ENCODE results near the gene PRKG1.

Gene PRKG1

DNA sequence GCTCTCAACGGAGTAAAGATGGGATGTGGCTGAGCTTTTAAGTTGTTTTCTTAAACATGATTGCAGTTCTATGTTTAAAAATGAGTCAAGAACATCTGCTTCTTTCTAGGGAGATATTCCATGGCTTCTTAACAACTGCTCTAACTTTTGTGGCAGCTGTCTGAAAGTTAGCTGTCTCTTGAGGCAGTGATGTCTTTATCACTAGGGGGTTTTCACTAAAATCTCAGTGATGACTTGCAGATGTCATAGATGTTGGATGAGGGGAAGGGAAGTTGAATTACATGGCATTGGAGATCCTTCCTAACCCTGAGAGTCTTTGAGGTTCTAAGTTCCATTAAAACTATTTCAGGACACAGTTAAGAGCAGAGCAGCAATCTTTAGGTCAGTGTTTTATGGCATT is 43.5 kb downstream of the PRKG1 start:
- no peaks in the 10 kb centered on the region for H3K4me1 Mint-ChIP-seq (ENCODE audit: low read depth)
- no peaks in the 10 kb centered on the region for H3K27me3 Mint-ChIP-seq
- no peaks in the 10 kb centered on the region for H3K36me3 Mint-ChIP-seq (ENCODE audit: low read depth)
- H3K9me3 Mint-ChIP-seq: no peaks in the 10 kb centered on the region
- no peak overlapping the region for H3K4me3 Mint-ChIP-seq
- H3K27ac Mint-ChIP-seq: no peak overlapping the region

DNA sequence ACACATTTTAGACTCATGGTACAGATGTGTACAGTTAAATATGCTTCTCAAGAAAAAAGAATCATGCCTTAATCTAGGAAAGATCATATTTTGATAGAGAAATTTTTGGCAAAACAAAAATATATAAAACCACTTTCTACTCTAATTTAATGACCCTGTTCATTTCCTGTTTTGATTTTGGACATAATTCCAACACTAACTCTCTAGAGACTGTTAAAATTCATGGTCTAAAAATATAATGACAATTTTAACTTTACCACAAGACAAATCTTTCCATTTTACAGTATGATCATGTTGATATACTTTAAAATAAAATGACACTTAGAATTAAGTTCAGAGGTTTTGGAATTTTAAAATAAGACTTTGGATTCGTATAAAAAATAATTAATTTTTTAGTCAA is 45.2 kb downstream of the PRKG1 start:
- Mint-ChIP-seq H3K27me3 (no peaks in the 10 kb centered on the region), H3K9me3 (no peaks in the 10 kb centered on the region), H3K4me1 (ENCODE audit: low read depth) (no peaks in the 10 kb centered on the region), H3K36me3 (ENCODE audit: low read depth) (no peaks in the 10 kb centered on the region), H3K4me3 (no peak overlapping the region), H3K27ac (no peak overlapping the region)

DNA sequence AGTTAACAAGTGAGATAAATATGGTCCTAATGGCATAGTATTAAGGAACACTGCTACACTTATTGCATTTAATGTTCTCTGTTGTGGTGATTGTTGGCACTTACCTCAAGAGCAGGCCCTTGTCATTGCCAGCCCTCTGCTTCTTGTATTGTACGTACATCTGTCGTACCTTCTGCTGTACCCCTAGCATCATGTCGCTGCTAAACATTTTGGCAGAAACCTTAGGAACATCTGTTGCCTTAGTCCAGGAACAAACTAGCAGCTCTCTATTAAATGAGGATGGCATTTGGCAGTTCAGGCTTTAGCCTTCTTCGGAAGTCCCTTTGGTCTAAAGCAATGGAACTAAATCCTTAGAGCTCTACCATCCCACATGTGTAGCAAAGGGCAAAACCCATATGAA is 47.6 kb downstream of the PRKG1 start:
- Mint-ChIP-seq H3K4me1 (ENCODE audit: low read depth) (no peaks in the 10 kb centered on the region), H3K27ac (no peak overlapping the region), H3K9me3 (no peaks in the 10 kb centered on the region), H3K36me3 (ENCODE audit: low read depth) (no peaks in the 10 kb centered on the region), H3K27me3 (no peaks in the 10 kb centered on the region), H3K4me3 (no peak overlapping the region)

DNA sequence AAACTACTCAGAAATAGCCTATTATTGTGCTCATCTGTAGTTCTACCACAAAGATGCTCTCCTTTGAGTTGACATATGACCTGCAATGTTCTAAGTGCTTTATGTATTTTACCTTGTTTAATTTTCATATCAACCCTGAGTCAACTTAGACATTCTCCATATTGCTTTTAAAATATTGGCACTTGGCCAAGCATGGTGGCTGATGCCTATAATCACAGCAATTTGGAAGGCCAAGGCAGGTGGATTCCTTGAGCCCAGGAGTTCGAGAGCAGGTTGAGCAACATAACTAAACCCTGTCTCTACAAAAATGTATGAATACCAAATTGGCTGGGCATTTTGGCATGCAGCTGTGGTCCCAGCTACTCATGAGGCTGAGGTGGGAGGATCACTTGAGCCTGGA is 50.6 kb downstream of the PRKG1 start:
- H3K4me3 Mint-ChIP-seq: no peak overlapping the region
- H3K36me3 Mint-ChIP-seq (ENCODE audit: low read depth): no peaks in the 10 kb centered on the region
- H3K27ac Mint-ChIP-seq: no peak overlapping the region
- H3K4me1 Mint-ChIP-seq (ENCODE audit: low read depth): no peaks in the 10 kb centered on the region
- H3K9me3 Mint-ChIP-seq: no peaks in the 10 kb centered on the region
- H3K27me3 Mint-ChIP-seq: no peaks in the 10 kb centered on the region

DNA sequence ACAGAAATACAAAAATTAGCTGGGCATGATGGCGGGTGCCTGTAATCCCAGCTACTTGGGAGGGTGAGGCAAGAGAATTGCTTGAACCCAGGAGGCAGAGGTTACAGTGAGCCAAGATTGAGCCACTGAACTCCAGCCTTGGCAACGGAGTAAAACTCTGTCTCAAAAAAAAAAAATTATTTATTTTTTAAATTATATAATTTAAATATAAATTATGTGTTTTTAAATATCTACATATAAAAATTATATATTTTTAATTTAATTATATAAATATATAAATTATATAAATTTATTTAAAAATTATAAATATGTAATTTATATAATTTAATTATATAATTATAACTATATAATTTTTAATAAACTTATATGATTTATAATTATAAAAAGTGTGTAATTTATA is 51.2 kb downstream of the PRKG1 start:
- H3K4me3 Mint-ChIP-seq: no peak overlapping the region
- H3K36me3 Mint-ChIP-seq (ENCODE audit: low read depth): no peaks in the 10 kb centered on the region
- H3K27ac Mint-ChIP-seq: no peak overlapping the region
- H3K27me3 Mint-ChIP-seq: no peaks in the 10 kb centered on the region
- H3K4me1 Mint-ChIP-seq (ENCODE audit: low read depth): no peaks in the 10 kb centered on the region
- no peaks in the 10 kb centered on the region for H3K9me3 Mint-ChIP-seq

DNA sequence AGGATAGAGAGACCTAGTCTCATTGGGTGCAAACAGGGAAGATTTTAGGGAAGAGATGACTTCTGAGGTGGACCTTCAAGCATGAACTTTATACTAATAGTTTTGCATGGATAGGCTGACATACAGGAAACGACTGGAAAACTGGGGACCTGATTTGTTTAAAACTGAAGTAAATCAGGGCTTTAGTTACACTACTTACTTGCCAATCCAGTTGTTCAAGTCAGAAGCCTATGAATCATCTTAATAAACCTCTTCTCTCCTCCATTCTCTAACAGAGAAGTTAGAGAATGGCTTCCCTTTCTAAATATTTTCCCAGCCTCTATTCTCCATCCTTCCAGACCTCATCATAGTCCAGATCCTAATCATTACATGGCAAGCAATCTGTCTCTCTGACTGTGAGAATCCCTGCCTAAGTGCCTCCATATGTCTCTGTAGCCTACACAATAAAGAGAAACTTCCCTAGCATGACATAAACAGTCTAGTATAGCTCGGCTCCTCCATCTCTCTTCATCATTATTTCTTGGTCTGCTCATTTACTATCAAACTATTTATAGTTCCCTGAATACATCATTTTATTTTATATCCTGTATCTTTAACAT is 55.8 kb downstream of the PRKG1 start:
- Mint-ChIP-seq H3K4me1 (ENCODE audit: low read depth) (no peaks in the 10 kb centered on the region), H3K9me3 (no peaks in the 10 kb centered on the region), H3K4me3 (no peak overlapping the region), H3K27me3 (no peaks in the 10 kb centered on the region), H3K36me3 (ENCODE audit: low read depth) (no peaks in the 10 kb centered on the region), H3K27ac (no peak overlapping the region)

DNA sequence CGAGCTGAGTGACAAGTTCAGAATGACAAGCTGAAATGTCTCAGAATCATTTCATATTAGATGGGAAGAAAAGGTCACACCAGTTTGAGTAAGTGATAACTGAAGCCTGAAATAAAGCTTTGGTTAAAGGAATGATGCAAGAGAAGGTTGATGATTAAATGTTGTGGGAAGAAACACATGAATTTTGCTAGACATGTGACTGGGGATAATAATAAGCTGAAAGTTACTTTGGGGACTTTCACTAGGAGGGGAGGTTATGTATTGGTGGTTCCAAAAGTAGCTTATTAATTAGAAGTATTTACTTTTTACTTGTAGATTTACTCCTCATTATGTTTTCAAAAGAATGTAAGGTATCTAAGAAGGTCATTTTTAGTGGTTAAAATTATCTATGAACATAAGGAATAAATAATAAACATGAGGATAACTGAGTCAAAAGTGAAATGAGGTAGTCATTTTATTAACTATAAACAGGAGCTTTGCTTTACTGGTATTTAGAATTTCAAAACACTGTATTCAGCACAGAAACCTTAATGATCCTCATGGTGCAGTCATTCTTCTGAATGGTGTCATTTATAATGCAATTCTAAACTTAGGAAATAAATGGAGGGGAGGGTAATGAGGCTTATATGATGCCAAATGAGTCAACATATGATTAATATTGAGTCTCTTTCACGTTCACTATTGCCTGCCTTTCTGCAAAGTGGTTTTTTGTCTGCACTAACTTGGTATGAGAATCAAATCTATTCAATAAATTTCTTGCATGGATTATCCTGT is 63.7 kb downstream of the PRKG1 start:
- Mint-ChIP-seq H3K27me3 (no peaks in the 10 kb centered on the region), H3K9me3 (no peaks in the 10 kb centered on the region), H3K4me3 (no peak overlapping the region), H3K36me3 (ENCODE audit: low read depth) (no peaks in the 10 kb centered on the region), H3K4me1 (ENCODE audit: low read depth) (no peaks in the 10 kb centered on the region), H3K27ac (no peak overlapping the region)

DNA sequence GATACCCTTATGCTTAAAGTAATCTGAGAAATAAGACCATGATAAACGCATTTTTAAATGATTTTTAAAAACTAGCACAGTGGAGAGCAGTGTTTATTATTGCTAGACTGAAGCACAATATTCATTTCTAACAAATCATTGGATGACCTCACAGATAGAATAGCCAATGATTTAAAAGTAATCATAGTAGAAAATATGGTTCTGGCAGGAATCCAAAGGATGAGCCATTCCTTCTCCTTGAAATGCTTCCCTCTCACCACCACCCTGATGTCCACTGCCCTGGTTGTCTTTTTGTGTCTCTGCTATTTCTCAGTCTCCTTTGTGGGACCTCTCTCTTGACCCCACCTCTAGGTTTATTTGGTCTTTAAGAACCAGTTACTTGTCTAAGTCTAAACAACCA is 64.9 kb downstream of the PRKG1 start:
- Mint-ChIP-seq H3K27me3 (no peaks in the 10 kb centered on the region), H3K4me1 (ENCODE audit: low read depth) (no peaks in the 10 kb centered on the region), H3K9me3 (no peaks in the 10 kb centered on the region), H3K4me3 (no peak overlapping the region), H3K27ac (no peak overlapping the region), H3K36me3 (ENCODE audit: low read depth) (no peaks in the 10 kb centered on the region)

DNA sequence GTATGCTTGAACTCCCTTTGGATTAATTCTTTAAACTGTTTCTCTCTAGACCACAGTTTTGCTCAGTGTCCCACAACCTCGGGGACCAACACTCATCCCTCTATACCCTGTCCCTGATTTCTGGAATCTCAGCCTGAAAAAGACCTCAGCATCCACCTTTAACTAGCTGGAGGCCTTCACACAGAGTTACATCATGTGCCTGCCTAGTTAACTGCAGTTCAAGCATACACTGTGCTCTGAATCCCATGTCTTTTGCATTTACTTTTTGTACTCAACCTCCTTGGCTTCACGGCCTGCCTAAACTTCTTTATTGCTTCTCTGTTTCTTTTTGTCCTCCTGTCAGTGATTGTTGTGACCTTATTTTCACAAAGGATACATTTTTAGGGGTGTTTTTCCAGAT is 66.7 kb downstream of the PRKG1 start:
- H3K36me3 Mint-ChIP-seq (ENCODE audit: low read depth): no peaks in the 10 kb centered on the region
- no peaks in the 10 kb centered on the region for H3K27me3 Mint-ChIP-seq
- no peaks in the 10 kb centered on the region for H3K9me3 Mint-ChIP-seq
- no peaks in the 10 kb centered on the region for H3K4me1 Mint-ChIP-seq (ENCODE audit: low read depth)
- no peak overlapping the region for H3K27ac Mint-ChIP-seq
- no peak overlapping the region for H3K4me3 Mint-ChIP-seq

DNA sequence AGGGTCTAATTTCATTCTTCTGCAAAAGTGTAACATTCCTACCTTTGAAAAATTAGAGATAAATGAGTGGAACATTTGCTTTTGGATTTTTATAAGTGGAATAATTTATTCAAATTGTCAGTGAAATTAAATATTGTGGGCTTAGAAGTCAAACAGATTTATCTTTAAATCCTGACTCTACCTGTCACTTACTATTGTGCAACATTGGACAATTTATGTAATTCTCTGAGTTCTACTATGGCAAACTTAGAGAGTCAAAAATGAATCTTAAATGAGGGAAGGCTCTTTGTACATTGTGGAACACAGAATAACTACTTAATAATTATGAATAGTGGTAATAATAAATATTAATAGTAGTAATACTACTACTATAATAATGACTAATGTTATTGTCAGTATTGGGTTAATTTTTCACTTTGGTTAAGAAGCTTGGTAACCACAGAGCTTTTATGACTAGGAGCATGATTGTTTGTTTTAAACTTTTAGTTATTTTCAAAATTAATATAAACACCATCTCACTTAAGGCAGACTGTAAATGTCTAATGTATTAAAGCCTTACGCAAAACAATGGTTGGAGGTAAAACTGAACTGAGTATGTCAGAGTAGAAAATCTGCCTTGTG is 70.0 kb downstream of the PRKG1 start:
- H3K4me1 Mint-ChIP-seq (ENCODE audit: low read depth): no peaks in the 10 kb centered on the region
- no peaks in the 10 kb centered on the region for H3K9me3 Mint-ChIP-seq
- no peaks in the 10 kb centered on the region for H3K36me3 Mint-ChIP-seq (ENCODE audit: low read depth)
- H3K27me3 Mint-ChIP-seq: no peaks in the 10 kb centered on the region
- H3K27ac Mint-ChIP-seq: no peak overlapping the region
- H3K4me3 Mint-ChIP-seq: no peak overlapping the region

DNA sequence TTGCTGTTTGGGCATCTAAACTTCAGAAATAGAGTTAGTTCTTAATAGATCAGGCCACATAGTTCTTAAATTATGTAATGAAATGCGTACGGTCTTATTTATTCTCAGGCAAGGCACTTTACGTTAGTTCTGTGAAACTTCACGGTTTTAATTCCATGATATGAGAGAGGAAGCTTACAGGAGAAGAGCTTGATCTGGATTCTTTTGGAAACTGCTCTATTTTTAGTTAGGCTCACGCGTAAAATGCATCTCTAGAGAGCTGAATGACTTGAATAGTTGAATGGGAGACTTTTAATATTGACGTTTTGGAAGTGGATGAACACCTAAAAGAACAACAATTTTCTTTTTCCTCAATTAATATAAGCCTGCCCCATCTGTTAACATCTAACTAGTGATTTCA is 71.1 kb downstream of the PRKG1 start:
- Mint-ChIP-seq H3K27ac (no peak overlapping the region), H3K36me3 (ENCODE audit: low read depth) (no peaks in the 10 kb centered on the region), H3K4me1 (ENCODE audit: low read depth) (no peaks in the 10 kb centered on the region), H3K9me3 (no peaks in the 10 kb centered on the region), H3K4me3 (no peak overlapping the region), H3K27me3 (no peaks in the 10 kb centered on the region)

DNA sequence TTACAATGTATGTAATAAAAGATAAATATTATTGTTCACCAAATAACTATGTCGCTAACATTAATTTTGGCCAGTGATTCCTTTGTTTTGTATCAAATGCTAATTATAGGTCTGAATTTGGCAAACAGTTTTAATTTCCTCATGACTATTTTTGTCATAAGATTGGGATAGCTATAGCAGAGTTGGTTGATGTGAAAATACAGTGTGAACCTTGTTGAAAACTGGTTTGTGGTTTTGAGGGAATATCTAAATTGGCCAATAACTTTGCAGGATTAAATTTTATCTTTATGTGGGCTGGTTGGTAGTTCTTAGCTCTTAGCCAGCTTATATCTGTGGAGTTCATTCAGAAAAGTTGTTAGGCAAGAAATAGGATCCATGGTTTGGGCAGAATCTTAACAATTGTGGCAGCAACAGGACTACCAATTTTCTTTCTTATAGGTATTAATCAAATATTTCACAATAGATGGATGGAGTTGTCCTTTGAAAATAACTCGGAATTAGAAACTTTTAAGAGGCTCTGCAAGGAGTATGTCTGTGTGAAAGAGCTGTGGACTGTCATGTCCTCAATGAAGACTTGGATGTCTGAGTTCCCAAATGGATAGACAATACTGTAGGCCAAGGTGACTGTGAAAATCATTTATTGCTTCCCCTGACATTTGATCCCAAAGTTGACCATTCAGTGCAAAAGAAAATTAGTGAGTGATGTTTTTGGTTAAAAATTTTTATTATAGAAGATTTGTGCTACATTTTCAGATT is 73.5 kb downstream of the PRKG1 start:
- Mint-ChIP-seq H3K9me3 (no peaks in the 10 kb centered on the region), H3K4me3 (no peak overlapping the region), H3K27me3 (no peaks in the 10 kb centered on the region), H3K27ac (no peak overlapping the region), H3K4me1 (ENCODE audit: low read depth) (no peaks in the 10 kb centered on the region), H3K36me3 (ENCODE audit: low read depth) (no peaks in the 10 kb centered on the region)

DNA sequence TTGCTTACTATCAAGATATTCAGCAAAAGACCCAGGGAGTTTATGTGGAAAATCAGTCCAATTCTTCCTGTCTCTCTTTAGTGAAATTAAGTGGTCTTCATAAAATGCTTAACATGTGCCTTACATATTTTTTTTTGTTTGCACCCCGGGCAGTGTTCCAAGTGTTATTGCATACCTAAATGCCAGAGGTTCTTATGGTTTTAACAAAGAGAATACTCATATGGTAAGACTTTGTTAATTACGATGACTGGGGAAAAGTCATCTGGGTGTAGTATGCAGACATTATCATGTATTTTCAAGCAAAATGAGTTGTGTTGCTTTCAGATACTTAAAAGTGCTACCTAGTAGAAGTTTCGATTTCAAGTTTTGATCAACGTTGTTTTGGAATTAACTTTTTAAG is 82.6 kb downstream of the PRKG1 start:
- no peak overlapping the region for H3K4me3 Mint-ChIP-seq
- no peaks in the 10 kb centered on the region for H3K9me3 Mint-ChIP-seq
- H3K4me1 Mint-ChIP-seq (ENCODE audit: low read depth): no peaks in the 10 kb centered on the region
- no peaks in the 10 kb centered on the region for H3K27me3 Mint-ChIP-seq
- H3K36me3 Mint-ChIP-seq (ENCODE audit: low read depth): no peaks in the 10 kb centered on the region
- H3K27ac Mint-ChIP-seq: no peak overlapping the region

DNA sequence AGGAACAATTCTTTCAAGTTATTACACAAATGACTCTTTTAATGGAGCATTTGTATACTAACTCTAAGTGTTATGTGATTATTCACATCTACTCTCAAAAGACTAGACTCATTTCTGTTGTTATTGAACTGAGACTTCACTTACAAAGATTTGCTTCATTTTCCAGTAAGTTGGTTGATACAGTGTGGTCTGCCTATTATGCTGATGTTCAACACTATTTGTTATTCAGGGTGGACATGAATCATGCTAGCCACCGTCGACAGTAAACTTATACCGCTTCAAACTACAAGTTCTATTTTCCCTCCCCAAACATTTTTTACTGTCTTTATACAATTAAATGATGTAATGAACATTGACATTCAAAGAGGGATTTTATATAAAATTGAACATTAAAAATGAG is 84.5 kb downstream of the PRKG1 start:
- Mint-ChIP-seq H3K27me3 (no peaks in the 10 kb centered on the region), H3K4me1 (ENCODE audit: low read depth) (no peaks in the 10 kb centered on the region), H3K36me3 (ENCODE audit: low read depth) (no peaks in the 10 kb centered on the region), H3K9me3 (no peaks in the 10 kb centered on the region), H3K27ac (no peak overlapping the region), H3K4me3 (no peak overlapping the region)

DNA sequence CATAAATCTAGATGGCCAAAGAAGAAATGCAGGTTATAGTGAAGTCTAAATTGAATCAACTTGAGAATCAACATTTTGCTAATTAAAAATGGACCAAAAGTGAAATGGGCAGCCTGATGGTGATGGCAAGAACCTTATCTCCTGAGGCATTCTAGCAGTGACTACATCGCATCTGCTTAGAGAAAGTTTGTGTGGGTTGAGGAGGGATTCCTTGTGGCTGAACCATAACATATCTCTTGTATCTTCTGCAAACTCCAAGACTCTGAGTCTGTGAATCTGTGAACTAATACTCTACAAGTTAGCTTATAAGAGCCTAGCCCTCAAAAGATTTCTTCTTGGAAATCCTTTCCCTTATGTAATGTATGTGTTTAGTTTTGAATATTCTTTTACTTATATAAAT is 85.6 kb downstream of the PRKG1 start:
- Mint-ChIP-seq H3K9me3 (no peaks in the 10 kb centered on the region), H3K27ac (no peak overlapping the region), H3K4me1 (ENCODE audit: low read depth) (no peaks in the 10 kb centered on the region), H3K36me3 (ENCODE audit: low read depth) (no peaks in the 10 kb centered on the region), H3K27me3 (no peaks in the 10 kb centered on the region), H3K4me3 (no peak overlapping the region)

Measured in stimulated activated naive CD8-positive, alpha-beta T cell treated with anti-CD3 and anti-CD28 coated beads, Interleukin-15, Interleukin-2, amounts not matched to agents 100 ng/mL and 50 ng/mL, for 24 hours (primary cell).